ENCODE data around the gene FARP1. TPM values are rescaled to one million over a fixed set of nuclear protein-coding genes. Genes with fewer than 3 reads are reported as not detected.

FARP1 gene
- total RNA-seq, 2 experiments from 2014 or later: not detected

- CTCF ChIA-PET (ENCODE audit: unreplicated experiment): no interaction called here
- H3K4me2 ChIP-seq (ENCODE audit: low read length): no peak overlapping the region
Observed at GRCh38 chr13:98482476-98483444, 339.9 kb downstream of the FARP1 start.

GRCh38 chr13:98483601-98484288 is 340.9 kb downstream of the FARP1 start:
- ChIA-PET CTCF (ENCODE audit: unreplicated experiment) (no interaction called here), POLR2A (interaction anchor here (0.6 to 1.1 kb wide), 5 partner anchors 12 to 218 kb away, joined by 3 to 4 read pairs (median 3); no protein-coding TSS in a partner anchor)
- no TSS peak for BruUV-seq (replicated peaks)
- no peak for DNase-seq (ENCODE audit: low spot score)
- H3K79me2 ChIP-seq (ENCODE audit: insufficient read depth, low read depth, low read length): peaks cover 39% of the 10 kb centered on the region
- TF ChIP-seq EZH2phosphoT487 (IDR thresholded peaks at IDR 0.05; ENCODE audit: borderline replicate concordance, low read depth, low read length) (no peak), CTCF (conservative IDR thresholded peaks at IDR 0.05; ENCODE audit: low read length) (no peak)
- no peak overlapping the region for H2AFZ ChIP-seq (ENCODE audit: low read length)
- H3K27ac ChIP-seq (ENCODE audit: low read depth, low read length, poor library complexity, severe bottlenecking): no peak overlapping the region
- H3K9me3 ChIP-seq (ENCODE audit: low read length): no peaks in the 10 kb centered on the region
- peaks cover 31% of the 10 kb centered on the region for H4K20me1 ChIP-seq (ENCODE audit: insufficient read depth, low read length)
- intact Hi-C loops (cut with micrococcal nuclease; ENCODE audit: unreplicated experiment): no loop called here
- peaks cover 42% of the 10 kb centered on the region for H3K4me1 ChIP-seq (ENCODE audit: insufficient read depth, low read length, poor library complexity, severe bottlenecking)
- no peak overlapping the region for H3K4me3 ChIP-seq (ENCODE audit: low read depth, low read length, poor library complexity, severe bottlenecking)
- H3K36me3 ChIP-seq (ENCODE audit: insufficient read depth, low read length): peaks cover 7% of the 10 kb centered on the region
- no peak overlapping the region for H3K4me2 ChIP-seq (ENCODE audit: low read length)
- no peaks in the 10 kb centered on the region for H3K9me2 ChIP-seq (ENCODE audit: insufficient read depth, low read length)

More at GRCh38 chr13:98482476-98483444, 339.9 kb downstream of the FARP1 start:
- no peaks in the 10 kb centered on the region for H3K9me3 ChIP-seq (ENCODE audit: low read length)
- no peaks in the 10 kb centered on the region for H3K9me2 ChIP-seq (ENCODE audit: insufficient read depth, low read length)
- BruUV-seq (replicated peaks): no TSS peak
- peaks cover 38% of the 10 kb centered on the region for H3K79me2 ChIP-seq (ENCODE audit: insufficient read depth, low read depth, low read length)
- H3K4me1 ChIP-seq (ENCODE audit: insufficient read depth, low read length, poor library complexity, severe bottlenecking): peaks cover 42% of the 10 kb centered on the region
- intact Hi-C loops (cut with micrococcal nuclease; ENCODE audit: unreplicated experiment): loop anchor here (1.0 kb wide), 1 partner anchor 171 kb away; no protein-coding TSS in a partner anchor
- peaks cover 23% of the 10 kb centered on the region for H4K20me1 ChIP-seq (ENCODE audit: insufficient read depth, low read length)
- H3K36me3 ChIP-seq (ENCODE audit: insufficient read depth, low read length): peaks cover 7% of the 10 kb centered on the region
- TF ChIP-seq EZH2phosphoT487 (IDR thresholded peaks at IDR 0.05; ENCODE audit: borderline replicate concordance, low read depth, low read length) (no peak), CTCF (conservative IDR thresholded peaks at IDR 0.05; ENCODE audit: low read length) (peak; percentile 47; the same call in 1 of the 2 replicates)
- POLR2A ChIA-PET: interaction anchor here (0.6 to 1.1 kb wide), 5 partner anchors 11 to 219 kb away, joined by 3 to 4 read pairs (median 3); no protein-coding TSS in a partner anchor
- H3K4me3 ChIP-seq (ENCODE audit: low read depth, low read length, poor library complexity, severe bottlenecking): no peak overlapping the region
- no peak overlapping the region for H2AFZ ChIP-seq (ENCODE audit: low read length)
- no peak overlapping the region for H3K27ac ChIP-seq (ENCODE audit: low read depth, low read length, poor library complexity, severe bottlenecking)
- DNase-seq (ENCODE audit: low spot score): peak; percentile 20
